ENCODE results near the gene ADCK1.
"Not testable (repeated sequence)": the region's sequence is repeated elsewhere in the genome, so short reads cannot be mapped to it uniquely, and the experiment has no call there.

Gene ADCK1

DNA sequence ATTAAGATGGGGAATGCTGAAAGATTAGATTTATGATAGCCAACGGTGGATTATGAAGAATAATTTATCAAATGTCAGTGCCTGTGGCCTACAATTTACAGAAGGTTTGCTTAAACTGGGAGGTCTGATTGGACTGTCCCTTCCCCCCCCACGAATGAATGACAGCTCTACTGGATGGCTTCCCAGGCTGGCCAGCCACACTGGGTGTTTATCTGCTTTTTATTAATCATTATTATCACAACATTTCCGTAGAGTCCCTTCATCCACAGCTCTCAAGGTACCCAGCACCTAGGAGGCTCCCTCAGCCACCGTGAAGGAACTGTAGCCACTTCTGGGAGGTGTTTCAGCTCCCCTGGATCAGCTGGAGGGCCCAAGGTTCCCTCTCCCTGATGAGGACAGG is 78.9 kb downstream of the ADCK1 start:
- no peaks in the 10 kb centered on the region for H3K4me1 Mint-ChIP-seq
- H3K4me3 Mint-ChIP-seq, result no peak overlapping the region
- H3K9me3 Mint-ChIP-seq, result no peaks in the 10 kb centered on the region
- ATAC-seq (replicated peaks; ENCODE audit: extremely low read depth, poor library complexity, severe bottlenecking) (no peak), DNase-seq (ENCODE audit: low spot score in 2 of 2) (no peak)
- no peak overlapping the region for H3K27ac Mint-ChIP-seq (ENCODE audit: low read depth)
- no peaks in the 10 kb centered on the region for H3K36me3 Mint-ChIP-seq (ENCODE audit: insufficient read depth)
- no peaks in the 10 kb centered on the region for H3K27me3 Mint-ChIP-seq

DNA sequence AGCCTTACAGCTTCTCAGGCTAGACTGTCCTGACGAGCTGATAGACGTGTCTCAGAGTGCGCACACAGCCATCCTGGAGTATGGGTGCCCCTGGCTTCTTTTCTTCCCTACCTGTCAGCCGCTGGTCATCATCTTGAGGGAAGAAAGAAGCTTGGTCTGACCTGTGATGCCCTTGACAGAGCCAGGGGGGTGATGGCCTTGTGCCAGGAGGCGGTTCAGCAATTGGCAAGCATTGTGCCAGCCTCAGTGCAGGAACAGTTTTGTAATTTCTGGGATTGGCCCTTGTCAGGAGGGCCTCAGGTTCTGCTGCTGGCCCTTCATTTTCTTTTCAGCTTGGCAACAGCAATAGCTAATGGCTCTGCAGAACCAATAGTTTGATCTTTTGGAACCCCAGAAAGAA is 80.1 kb downstream of the ADCK1 start:
- Mint-ChIP-seq H3K4me1 (no peaks in the 10 kb centered on the region), H3K27me3 (no peaks in the 10 kb centered on the region), H3K27ac (ENCODE audit: low read depth) (no peak overlapping the region), H3K9me3 (no peaks in the 10 kb centered on the region), H3K36me3 (ENCODE audit: insufficient read depth) (no peaks in the 10 kb centered on the region), H3K4me3 (no peak overlapping the region)
- DNase-seq (ENCODE audit: low spot score in 2 of 2), result no peak
- ATAC-seq (replicated peaks; ENCODE audit: extremely low read depth, poor library complexity, severe bottlenecking), result no peak

DNA sequence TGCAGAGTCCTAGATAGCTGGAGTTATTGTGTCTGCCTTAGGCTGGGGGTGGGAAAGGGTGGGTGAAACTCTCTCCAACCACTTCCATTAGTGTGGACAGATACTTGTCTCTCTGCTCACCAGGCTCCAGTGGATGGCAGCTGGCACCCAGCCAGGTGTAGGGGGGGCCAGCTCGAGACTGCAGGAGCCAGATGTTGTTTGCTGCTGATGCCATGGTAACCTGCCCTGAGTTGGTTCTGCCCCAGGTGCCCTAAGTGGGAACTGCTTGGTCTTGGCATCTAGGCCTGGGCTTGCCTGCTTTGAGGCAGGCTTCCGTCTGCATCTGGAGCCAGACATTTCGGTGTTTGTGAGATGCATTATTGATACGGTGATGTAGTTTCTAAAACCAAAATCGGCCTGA is 82.2 kb downstream of the ADCK1 start:
- DNase-seq (ENCODE audit: low spot score in 2 of 2) (no peak), ATAC-seq (replicated peaks; ENCODE audit: extremely low read depth, poor library complexity, severe bottlenecking) (no peak)
- Mint-ChIP-seq H3K36me3 (ENCODE audit: insufficient read depth) (peaks cover 2% of the 10 kb centered on the region), H3K9me3 (no peaks in the 10 kb centered on the region), H3K27me3 (no peaks in the 10 kb centered on the region), H3K27ac (ENCODE audit: low read depth) (no peak overlapping the region), H3K4me3 (no peak overlapping the region), H3K4me1 (no peaks in the 10 kb centered on the region)

DNA sequence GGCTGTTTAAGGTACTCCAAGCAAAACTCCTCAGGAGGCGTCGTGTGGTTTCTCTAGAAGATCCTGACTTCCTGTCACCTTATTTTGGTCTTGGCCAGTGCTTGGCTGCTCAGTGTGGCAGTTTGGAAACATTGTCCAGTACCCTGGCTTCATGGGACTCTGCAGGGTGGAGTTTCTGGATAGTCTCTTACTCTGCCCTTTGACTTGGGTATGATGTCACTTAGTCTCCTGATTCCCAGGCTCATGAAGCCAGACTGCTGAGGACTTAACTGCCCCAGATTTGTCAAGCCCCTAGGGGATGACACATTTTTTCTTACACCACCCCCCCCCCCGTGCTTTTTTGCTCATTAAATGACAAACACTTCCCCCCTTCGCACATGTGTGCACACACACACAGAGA is 82.7 kb downstream of the ADCK1 start:
- Mint-ChIP-seq H3K4me1 (no peaks in the 10 kb centered on the region), H3K27ac (ENCODE audit: low read depth) (no peak overlapping the region), H3K36me3 (ENCODE audit: insufficient read depth) (peaks cover 2% of the 10 kb centered on the region), H3K9me3 (no peaks in the 10 kb centered on the region), H3K4me3 (no peak overlapping the region), H3K27me3 (no peaks in the 10 kb centered on the region)
- DNase-seq (ENCODE audit: low spot score in 2 of 2) (no peak), ATAC-seq (replicated peaks; ENCODE audit: extremely low read depth, poor library complexity, severe bottlenecking) (no peak)

DNA sequence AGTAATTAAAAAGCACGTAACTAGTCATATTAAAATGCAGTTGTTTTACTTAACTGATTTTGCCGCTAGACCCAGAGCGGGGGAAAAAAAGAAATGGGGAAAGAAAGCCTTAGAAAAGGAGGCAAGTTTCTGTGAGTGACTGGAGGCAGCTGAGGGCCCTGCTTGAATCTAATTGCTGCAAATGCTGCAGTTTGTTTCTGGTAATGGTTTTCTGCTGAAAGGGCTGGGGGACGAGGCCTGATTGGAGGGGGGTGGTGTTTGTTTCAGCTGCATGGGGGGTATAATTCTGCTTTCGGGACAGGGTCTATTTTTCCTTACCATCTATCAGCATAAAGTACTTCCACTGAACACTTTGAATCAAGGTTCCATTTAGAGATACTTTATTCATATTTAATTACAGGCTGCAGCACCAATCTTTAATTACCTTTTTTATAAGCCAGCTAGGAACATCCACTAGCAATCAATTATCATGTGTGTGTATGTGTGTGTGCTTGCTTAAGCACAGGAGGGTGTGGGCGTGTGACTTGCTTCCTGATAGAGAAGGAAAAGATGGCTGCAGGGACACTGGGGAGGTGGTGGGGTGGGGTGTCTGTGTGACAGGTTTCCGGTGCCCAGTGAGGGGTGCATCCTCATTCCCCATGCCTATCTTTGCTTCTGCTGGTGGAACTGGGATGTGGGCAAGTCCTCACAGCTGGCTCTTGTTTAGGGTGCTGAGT is 83.4 kb downstream of the ADCK1 start:
- ATAC-seq (replicated peaks; ENCODE audit: extremely low read depth, poor library complexity, severe bottlenecking) (no peak), DNase-seq (ENCODE audit: low spot score in 2 of 2) (no peak)
- H3K27ac Mint-ChIP-seq (ENCODE audit: low read depth), result no peak overlapping the region
- peaks cover 5% of the 10 kb centered on the region for H3K9me3 Mint-ChIP-seq
- no peak overlapping the region for H3K4me3 Mint-ChIP-seq
- H3K36me3 Mint-ChIP-seq (ENCODE audit: insufficient read depth), result peaks cover 2% of the 10 kb centered on the region
- no peaks in the 10 kb centered on the region for H3K4me1 Mint-ChIP-seq
- H3K27me3 Mint-ChIP-seq, result no peaks in the 10 kb centered on the region

DNA sequence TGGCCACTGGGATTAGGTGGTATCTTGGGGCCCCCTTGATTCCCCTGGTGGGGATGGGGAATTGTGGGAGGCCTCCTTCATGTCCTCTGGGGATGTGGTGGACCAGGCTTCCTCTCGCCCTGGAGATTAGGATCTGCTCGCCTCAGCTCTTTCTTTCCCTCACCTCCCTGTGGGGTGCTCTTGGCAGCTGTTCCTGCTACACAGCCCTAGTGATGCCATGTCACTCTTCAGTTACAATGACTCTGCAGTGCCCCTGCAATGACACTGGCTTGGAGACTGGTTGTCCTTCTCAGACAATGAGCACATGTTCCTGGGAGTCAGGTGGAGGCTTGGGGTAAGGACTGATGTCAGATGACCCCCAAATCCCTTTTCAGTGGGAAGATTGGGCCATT is 83.9 kb downstream of the ADCK1 start:
- ATAC-seq (replicated peaks; ENCODE audit: extremely low read depth, poor library complexity, severe bottlenecking), result no peak
- no peak overlapping the region for H3K27ac Mint-ChIP-seq (ENCODE audit: low read depth)
- H3K9me3 Mint-ChIP-seq, result peaks cover 8% of the 10 kb centered on the region
- H3K4me1 Mint-ChIP-seq, result no peaks in the 10 kb centered on the region
- no peaks in the 10 kb centered on the region for H3K27me3 Mint-ChIP-seq
- H3K4me3 Mint-ChIP-seq, result no peak overlapping the region
- no peak for DNase-seq (ENCODE audit: low spot score in 2 of 2)
- H3K36me3 Mint-ChIP-seq (ENCODE audit: insufficient read depth), result peaks cover 4% of the 10 kb centered on the region

DNA sequence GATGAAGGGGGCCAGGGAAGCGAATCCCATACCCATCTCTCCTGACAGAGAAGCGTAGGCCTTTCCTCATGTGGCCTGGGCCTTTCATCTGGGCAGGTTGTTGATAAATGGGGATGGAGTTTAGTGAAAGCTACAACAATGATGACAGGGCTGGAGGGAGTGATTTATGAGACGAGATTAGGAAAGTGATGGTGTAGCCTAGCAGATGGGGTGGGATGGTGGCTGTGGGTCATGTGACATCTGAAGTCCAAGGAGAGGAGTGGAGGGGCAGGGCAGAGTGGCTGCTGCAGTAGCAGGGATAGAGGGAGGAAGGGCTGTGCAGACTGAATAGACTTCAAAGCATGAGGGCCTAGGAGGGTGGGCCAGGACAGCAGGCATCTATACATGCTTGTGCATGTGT is 85.5 kb downstream of the ADCK1 start:
- ATAC-seq (replicated peaks; ENCODE audit: extremely low read depth, poor library complexity, severe bottlenecking), result no peak

DNA sequence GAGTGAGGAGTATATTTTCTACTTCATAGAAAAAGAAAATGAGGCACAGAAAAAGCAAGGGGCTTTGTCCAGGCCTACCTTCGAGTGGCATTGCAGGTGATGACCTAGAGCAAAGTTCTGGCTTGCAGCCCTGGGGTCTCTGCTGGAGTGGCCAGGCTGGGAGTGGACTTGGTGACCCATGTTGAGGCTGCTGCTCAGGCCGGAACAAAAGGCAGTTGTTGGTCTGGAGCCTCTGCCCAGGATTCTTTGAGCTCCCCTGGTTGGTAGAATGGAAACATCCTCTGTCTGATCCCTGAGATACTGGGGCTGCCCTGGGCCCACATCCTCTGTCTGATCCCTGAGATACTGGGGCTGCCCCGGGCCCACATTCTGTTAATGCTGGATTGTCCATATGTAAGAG is 86.1 kb downstream of the ADCK1 start:
- Mint-ChIP-seq H3K27ac (ENCODE audit: low read depth) (no peak overlapping the region), H3K4me3 (no peak overlapping the region), H3K36me3 (ENCODE audit: insufficient read depth) (peaks cover 6% of the 10 kb centered on the region), H3K9me3 (peaks cover 12% of the 10 kb centered on the region), H3K4me1 (no peaks in the 10 kb centered on the region), H3K27me3 (no peaks in the 10 kb centered on the region)
- ATAC-seq (replicated peaks; ENCODE audit: extremely low read depth, poor library complexity, severe bottlenecking) (no peak), DNase-seq (ENCODE audit: low spot score in 2 of 2) (no peak)

More for the DNA sequence above, 85.5 kb downstream of the ADCK1 start:
- DNase-seq (ENCODE audit: low spot score in 2 of 2), result no peak
- H3K27ac Mint-ChIP-seq (ENCODE audit: low read depth), result no peak overlapping the region
- no peak overlapping the region for H3K4me3 Mint-ChIP-seq
- peaks cover 12% of the 10 kb centered on the region for H3K9me3 Mint-ChIP-seq
- no peaks in the 10 kb centered on the region for H3K27me3 Mint-ChIP-seq
- H3K4me1 Mint-ChIP-seq, result no peaks in the 10 kb centered on the region
- H3K36me3 Mint-ChIP-seq (ENCODE audit: insufficient read depth), result peaks cover 6% of the 10 kb centered on the region

DNA sequence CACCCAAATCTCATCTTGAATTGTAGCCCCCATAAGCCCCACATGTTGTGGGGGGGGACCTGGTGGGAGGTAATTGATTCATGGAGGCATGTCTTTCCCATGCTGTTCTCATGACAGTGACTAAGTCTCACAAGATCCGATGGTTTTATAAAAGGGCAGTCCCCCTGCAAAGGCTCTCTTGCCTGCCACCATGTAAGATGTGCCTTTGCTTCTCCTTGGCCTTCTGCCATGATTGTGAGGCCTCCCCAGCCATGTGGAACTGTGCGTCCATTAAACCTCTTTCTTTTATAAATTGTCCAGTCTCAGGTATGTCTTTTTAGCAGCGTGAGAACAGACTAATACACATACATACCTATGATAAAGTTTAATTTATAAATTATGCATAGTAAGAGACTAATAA is 89.0 kb downstream of the ADCK1 start:
- peaks cover 12% of the 10 kb centered on the region for H3K9me3 Mint-ChIP-seq
- ATAC-seq (replicated peaks; ENCODE audit: extremely low read depth, poor library complexity, severe bottlenecking); DNase-seq (ENCODE audit: low spot score in 2 of 2); H3K36me3 Mint-ChIP-seq (ENCODE audit: insufficient read depth); H3K4me1 Mint-ChIP-seq; H3K27me3 Mint-ChIP-seq; H3K4me3 Mint-ChIP-seq; H3K27ac Mint-ChIP-seq (ENCODE audit: low read depth): not testable (repeated sequence)

DNA sequence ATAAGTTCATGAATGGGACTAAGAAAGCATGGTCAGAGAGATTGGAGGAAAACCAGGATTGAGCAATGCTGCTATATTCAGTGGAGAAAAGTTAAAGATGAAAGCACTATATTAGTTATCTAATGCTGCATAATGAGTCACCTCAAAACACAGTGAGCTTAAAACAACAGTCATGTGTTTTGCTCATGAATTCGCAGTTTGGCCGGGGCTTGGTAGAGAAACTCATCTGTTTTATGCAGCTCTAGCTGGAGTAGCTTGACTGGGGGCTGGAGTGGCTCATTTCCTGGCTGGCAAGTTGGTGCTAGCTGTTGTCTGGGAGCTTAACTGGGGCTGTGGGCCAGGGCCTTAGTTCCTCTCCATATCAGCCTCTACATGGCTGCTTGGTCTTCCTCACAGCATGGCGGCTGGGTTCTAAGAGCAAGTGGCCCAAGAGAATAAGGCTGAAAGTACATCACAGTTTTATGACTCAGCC is 90.1 kb downstream of the ADCK1 start:
- DNase-seq (ENCODE audit: low spot score in 2 of 2), result no peak
- no peaks in the 10 kb centered on the region for H3K27me3 Mint-ChIP-seq
- no peak overlapping the region for H3K27ac Mint-ChIP-seq (ENCODE audit: low read depth)
- ATAC-seq (replicated peaks; ENCODE audit: extremely low read depth, poor library complexity, severe bottlenecking), result no peak
- no peaks in the 10 kb centered on the region for H3K4me1 Mint-ChIP-seq
- peaks cover 7% of the 10 kb centered on the region for H3K36me3 Mint-ChIP-seq (ENCODE audit: insufficient read depth)
- peaks cover 12% of the 10 kb centered on the region for H3K9me3 Mint-ChIP-seq
- H3K4me3 Mint-ChIP-seq, result no peak overlapping the region

DNA sequence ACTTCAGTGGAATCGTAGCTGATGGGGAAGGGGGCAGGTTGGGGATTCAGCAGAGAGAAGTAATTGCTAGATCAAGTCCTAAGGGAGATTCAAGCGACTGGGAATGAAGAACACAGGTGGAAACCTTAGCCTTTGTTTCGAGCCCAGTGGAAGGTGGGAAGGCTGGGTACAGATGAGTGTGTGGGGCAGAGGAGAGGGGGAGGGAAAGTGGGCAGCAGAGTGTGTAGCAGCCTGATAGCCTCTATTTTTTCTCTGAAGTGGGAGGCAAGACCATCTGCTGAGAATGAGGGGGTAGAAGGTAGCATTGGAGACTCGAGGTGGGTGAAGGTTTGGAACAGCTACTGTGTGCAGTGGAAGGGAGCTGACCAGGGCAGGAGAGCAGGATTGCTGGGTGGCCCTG is 91.0 kb downstream of the ADCK1 start:
- Mint-ChIP-seq H3K27me3 (no peaks in the 10 kb centered on the region), H3K27ac (ENCODE audit: low read depth) (no peak overlapping the region), H3K9me3 (peaks cover 12% of the 10 kb centered on the region), H3K36me3 (ENCODE audit: insufficient read depth) (peaks cover 5% of the 10 kb centered on the region), H3K4me1 (no peaks in the 10 kb centered on the region), H3K4me3 (no peak overlapping the region)
- DNase-seq (ENCODE audit: low spot score in 2 of 2) (no peak), ATAC-seq (replicated peaks; ENCODE audit: extremely low read depth, poor library complexity, severe bottlenecking) (no peak)

DNA sequence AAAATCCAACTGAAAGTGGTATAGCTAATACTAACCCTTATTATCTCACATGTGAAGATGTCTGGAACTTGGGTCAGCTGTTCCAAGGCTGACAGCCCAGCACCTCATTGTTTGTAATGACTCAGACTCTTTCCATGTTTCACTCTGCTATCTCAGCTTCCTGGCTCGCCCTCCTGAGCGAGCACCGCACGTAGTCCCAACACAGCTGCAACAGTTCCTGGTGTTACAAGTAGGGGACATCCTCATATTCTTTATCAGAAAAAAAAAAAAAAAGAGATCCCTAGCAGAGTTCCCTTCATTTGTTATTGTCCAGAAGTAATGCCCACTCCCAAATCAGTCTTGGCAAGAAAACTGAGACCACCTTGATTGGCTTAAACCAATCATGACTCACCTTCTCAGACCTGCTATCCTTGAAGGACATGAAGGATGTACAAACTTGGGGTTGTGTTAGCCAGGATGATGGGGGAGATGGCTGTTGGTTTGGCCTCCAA is 92.5 kb downstream of the ADCK1 start:
- no peak overlapping the region for H3K4me3 Mint-ChIP-seq
- ATAC-seq (replicated peaks; ENCODE audit: extremely low read depth, poor library complexity, severe bottlenecking) (no peak), DNase-seq (ENCODE audit: low spot score in 2 of 2) (no peak)
- H3K4me1 Mint-ChIP-seq, result no peaks in the 10 kb centered on the region
- peaks cover 12% of the 10 kb centered on the region for H3K9me3 Mint-ChIP-seq
- peaks cover 5% of the 10 kb centered on the region for H3K36me3 Mint-ChIP-seq (ENCODE audit: insufficient read depth)
- no peaks in the 10 kb centered on the region for H3K27me3 Mint-ChIP-seq
- no peak overlapping the region for H3K27ac Mint-ChIP-seq (ENCODE audit: low read depth)

DNA sequence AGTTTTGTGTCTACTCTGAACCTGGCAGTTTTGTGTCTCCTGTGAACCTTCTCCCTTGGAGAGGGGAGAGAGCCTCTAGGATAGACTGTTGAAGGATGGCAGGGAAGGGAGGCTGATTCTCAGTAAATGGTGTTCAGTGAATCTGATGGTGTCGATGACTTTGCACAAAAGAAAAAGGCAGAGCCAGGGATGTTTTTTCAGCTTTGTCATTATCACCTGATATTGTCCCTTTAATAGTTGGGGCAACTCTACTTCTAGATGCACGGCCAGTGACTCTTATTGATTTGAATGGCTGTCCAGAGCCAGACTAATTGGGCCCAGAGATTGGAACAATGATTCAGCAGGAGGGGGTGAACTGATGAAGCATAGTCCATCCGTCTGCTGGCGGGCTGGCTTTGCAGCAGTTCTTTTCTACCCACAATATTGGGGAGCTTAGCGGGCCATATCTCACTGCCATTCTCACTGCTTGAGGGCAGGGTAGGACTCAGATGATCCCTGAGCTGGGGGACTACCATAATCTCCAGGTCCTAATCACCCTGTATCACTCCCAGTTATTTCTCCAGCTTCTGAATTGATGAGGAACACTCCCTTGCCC is 93.1 kb downstream of the ADCK1 start:
- Mint-ChIP-seq H3K4me1 (no peaks in the 10 kb centered on the region), H3K9me3 (peaks cover 10% of the 10 kb centered on the region), H3K4me3 (no peak overlapping the region), H3K36me3 (ENCODE audit: insufficient read depth) (peaks cover 5% of the 10 kb centered on the region), H3K27me3 (no peaks in the 10 kb centered on the region), H3K27ac (ENCODE audit: low read depth) (no peak overlapping the region)
- no peak for ATAC-seq (replicated peaks; ENCODE audit: extremely low read depth, poor library complexity, severe bottlenecking)
- no peak for DNase-seq (ENCODE audit: low spot score in 2 of 2)
